ENCODE results near the gene GULP1.

The GULP1 gene, protein sequence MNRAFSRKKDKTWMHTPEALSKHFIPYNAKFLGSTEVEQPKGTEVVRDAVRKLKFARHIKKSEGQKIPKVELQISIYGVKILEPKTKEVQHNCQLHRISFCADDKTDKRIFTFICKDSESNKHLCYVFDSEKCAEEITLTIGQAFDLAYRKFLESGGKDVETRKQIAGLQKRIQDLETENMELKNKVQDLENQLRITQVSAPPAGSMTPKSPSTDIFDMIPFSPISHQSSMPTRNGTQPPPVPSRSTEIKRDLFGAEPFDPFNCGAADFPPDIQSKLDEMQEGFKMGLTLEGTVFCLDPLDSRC

DNA sequence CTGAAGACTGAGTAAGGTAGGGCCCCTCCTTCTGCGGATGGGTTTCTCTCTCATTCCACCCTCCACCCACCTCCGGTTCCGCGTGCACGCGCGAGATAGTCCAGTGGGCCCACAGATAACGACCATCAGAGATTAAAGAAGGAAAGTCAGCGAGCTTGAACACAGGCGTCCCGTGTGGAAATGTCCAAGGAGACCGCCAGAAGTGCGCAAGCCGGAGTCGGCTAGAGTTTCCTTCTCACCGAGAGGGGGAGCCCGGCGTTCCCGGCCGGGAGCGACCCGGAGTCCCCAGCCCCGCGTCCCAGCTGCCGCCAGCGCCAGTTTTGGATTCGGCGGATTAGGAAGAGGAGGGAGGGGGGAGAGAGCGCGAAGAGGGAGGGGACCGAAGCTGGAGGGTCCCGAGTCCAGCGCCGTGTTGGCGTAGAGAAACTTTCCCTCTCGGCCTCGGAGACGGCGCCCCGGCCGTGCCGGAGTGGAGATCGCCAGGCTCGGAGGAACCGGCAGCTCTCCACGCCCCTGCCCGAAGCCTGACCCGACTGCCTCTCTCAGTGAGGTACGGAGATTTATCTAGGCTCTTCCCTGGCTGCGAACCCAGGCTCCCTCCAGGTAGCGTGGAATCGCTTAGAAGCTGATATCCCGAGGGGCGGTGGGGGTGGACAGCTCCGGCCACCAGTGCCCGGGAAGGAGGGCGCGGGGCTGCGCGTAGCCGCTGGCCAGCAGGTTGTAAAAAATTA is at the start of gene GULP1:
Gene GULP1 (plus strand): TSS at position 258 of the 731 bp plus-strand sequence. CDS start 185,829 bp downstream, outside the sequence.
- TF ChIP-seq ZNF70 (CRISPR knock-in tag; IDR thresholded peaks at IDR 0.05) (no peak), PPARA (CRISPR knock-in tag; IDR thresholded peaks at IDR 0.05; ENCODE audit: borderline replicate concordance) (no peak), ZFP30 (CRISPR knock-in tag; IDR thresholded peaks at IDR 0.05) (peak; percentile 4; the same call in 1 of the 2 replicates)
- peak; percentile 74 for ATAC-seq

DNA sequence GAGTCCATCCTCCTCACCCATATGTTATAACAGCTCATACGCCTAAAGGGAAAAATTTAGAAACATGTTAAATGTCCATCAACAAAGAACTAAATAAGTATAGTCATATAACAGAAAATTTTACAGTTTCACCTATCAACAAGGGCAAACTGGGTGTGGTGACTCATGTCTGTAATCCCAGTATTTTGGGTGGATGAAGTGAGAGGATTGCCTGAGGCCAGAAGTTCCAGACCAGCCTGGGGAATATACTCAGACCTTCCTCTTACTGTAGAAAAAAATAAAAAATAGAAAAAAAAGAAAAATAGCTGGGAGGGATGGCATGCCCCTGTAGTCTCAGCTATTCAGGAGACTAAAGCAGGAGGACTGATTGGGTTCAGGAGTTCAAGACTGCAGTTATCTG is 48.3 kb upstream of the GULP1 start:
- no peak for ATAC-seq
- TF ChIP-seq SNAI2 (CRISPR knock-in tag; IDR thresholded peaks at IDR 0.05) (no peak), ZC3H10 (CRISPR knock-in tag; IDR thresholded peaks at IDR 0.05) (no peak), ARNTL (CRISPR knock-in tag; IDR thresholded peaks at IDR 0.05; ENCODE audit: borderline replicate concordance, low read depth) (no peak), TCF4 (CRISPR knock-in tag; IDR thresholded peaks at IDR 0.05; ENCODE audit: borderline replicate concordance) (no peak), ESRRG (CRISPR knock-in tag; IDR thresholded peaks at IDR 0.05) (no peak), ZNF8 (CRISPR knock-in tag; IDR thresholded peaks at IDR 0.05) (no peak)
- TF ChIP-seq, protein P1, sequence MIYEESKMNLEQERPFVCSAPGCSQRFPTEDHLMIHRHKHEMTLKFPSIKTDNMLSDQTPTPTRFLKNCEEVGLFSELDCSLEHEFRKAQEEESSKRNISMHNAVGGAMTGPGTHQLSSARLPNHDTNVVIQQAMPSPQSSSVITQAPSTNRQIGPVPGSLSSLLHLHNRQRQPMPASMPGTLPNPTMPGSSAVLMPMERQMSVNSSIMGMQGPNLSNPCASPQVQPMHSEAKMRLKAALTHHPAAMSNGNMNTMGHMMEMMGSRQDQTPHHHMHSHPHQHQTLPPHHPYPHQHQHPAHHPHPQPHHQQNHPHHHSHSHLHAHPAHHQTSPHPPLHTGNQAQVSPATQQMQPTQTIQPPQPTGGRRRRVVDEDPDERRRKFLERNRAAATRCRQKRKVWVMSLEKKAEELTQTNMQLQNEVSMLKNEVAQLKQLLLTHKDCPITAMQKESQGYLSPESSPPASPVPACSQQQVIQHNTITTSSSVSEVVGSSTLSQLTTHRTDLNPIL (CRISPR knock-in tag; IDR thresholded peaks at IDR 0.05; ENCODE audit: low read depth): no peak

DNA sequence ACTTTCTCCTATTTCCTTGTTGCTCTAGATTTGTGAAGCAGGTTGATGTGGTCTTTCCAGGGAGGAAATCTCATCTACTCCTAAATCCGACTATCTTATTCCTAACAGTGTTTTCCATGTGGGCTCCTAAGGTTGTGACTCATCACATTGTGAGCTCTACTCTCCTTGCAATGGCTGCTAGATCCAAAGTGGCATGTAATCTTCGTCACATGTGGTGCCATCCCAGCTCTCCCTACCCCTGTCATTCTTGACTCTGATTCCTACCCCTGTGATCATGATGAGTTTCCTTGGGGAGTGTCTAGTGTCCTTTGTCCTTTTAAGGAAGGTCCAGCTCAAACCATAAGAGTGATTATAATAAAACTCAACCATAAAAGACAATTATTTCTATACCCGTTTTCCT is 47.3 kb upstream of the GULP1 start:
- ATAC-seq: no peak
- TF ChIP-seq PPARA (CRISPR knock-in tag; IDR thresholded peaks at IDR 0.05; ENCODE audit: borderline replicate concordance) (no peak), SNAI2 (CRISPR knock-in tag; IDR thresholded peaks at IDR 0.05) (no peak), ZC3H10 (CRISPR knock-in tag; IDR thresholded peaks at IDR 0.05) (no peak), RARB (CRISPR knock-in tag; IDR thresholded peaks at IDR 0.05) (no peak), ZFP30 (CRISPR knock-in tag; IDR thresholded peaks at IDR 0.05) (no peak), TCF4 (CRISPR knock-in tag; IDR thresholded peaks at IDR 0.05; ENCODE audit: borderline replicate concordance) (no peak), BACH2 (CRISPR knock-in tag; IDR thresholded peaks at IDR 0.05; ENCODE audit: borderline replicate concordance) (no peak)
- TF ChIP-seq, protein P2, sequence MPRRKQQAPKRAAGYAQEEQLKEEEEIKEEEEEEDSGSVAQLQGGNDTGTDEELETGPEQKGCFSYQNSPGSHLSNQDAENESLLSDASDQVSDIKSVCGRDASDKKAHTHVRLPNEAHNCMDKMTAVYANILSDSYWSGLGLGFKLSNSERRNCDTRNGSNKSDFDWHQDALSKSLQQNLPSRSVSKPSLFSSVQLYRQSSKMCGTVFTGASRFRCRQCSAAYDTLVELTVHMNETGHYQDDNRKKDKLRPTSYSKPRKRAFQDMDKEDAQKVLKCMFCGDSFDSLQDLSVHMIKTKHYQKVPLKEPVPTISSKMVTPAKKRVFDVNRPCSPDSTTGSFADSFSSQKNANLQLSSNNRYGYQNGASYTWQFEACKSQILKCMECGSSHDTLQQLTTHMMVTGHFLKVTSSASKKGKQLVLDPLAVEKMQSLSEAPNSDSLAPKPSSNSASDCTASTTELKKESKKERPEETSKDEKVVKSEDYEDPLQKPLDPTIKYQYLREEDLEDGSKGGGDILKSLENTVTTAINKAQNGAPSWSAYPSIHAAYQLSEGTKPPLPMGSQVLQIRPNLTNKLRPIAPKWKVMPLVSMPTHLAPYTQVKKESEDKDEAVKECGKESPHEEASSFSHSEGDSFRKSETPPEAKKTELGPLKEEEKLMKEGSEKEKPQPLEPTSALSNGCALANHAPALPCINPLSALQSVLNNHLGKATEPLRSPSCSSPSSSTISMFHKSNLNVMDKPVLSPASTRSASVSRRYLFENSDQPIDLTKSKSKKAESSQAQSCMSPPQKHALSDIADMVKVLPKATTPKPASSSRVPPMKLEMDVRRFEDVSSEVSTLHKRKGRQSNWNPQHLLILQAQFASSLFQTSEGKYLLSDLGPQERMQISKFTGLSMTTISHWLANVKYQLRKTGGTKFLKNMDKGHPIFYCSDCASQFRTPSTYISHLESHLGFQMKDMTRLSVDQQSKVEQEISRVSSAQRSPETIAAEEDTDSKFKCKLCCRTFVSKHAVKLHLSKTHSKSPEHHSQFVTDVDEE (CRISPR knock-in tag; IDR thresholded peaks at IDR 0.05): no peak
- TF ChIP-seq, protein P3, sequence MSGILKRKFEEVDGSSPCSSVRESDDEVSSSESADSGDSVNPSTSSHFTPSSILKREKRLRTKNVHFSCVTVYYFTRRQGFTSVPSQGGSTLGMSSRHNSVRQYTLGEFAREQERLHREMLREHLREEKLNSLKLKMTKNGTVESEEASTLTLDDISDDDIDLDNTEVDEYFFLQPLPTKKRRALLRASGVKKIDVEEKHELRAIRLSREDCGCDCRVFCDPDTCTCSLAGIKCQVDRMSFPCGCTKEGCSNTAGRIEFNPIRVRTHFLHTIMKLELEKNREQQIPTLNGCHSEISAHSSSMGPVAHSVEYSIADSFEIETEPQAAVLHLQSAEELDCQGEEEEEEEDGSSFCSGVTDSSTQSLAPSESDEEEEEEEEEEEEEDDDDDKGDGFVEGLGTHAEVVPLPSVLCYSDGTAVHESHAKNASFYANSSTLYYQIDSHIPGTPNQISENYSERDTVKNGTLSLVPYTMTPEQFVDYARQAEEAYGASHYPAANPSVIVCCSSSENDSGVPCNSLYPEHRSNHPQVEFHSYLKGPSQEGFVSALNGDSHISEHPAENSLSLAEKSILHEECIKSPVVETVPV (CRISPR knock-in tag; IDR thresholded peaks at IDR 0.05): no peak

DNA sequence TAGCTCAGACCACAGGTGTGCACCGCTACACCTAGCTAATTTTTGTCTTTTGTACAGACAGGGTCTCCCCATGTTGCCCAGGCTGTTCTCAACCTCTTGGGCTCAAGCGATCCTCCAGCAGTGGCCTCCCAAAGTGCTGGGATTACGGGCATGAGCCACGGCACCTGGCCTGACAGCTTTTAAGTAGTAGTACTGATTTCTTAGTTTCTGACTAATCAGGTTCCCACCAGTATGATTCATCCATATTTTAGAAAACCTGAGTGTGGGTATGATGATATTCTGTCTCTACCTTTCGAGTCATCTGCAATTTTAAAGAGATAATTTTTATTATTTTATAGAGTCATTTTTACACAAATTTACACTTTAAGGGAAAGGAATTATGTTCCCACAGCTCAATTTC is 46.4 kb upstream of the GULP1 start:
- ATAC-seq: no peak
- TF ChIP-seq GLIS3 (CRISPR knock-in tag; IDR thresholded peaks at IDR 0.05): no peak
- TF ChIP-seq BACH2 (CRISPR knock-in tag; IDR thresholded peaks at IDR 0.05; ENCODE audit: borderline replicate concordance): no peak
- TF ChIP-seq, protein P2 (CRISPR knock-in tag; IDR thresholded peaks at IDR 0.05): no peak
- TF ChIP-seq, protein P3 (CRISPR knock-in tag; IDR thresholded peaks at IDR 0.05): no peak
- TF ChIP-seq, protein P4, sequence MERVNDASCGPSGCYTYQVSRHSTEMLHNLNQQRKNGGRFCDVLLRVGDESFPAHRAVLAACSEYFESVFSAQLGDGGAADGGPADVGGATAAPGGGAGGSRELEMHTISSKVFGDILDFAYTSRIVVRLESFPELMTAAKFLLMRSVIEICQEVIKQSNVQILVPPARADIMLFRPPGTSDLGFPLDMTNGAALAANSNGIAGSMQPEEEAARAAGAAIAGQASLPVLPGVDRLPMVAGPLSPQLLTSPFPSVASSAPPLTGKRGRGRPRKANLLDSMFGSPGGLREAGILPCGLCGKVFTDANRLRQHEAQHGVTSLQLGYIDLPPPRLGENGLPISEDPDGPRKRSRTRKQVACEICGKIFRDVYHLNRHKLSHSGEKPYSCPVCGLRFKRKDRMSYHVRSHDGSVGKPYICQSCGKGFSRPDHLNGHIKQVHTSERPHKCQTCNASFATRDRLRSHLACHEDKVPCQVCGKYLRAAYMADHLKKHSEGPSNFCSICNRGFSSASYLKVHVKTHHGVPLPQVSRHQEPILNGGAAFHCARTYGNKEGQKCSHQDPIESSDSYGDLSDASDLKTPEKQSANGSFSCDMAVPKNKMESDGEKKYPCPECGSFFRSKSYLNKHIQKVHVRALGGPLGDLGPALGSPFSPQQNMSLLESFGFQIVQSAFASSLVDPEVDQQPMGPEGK (CRISPR knock-in tag; IDR thresholded peaks at IDR 0.05; ENCODE audit: borderline replicate concordance): no peak
- TF ChIP-seq ZFP3 (CRISPR knock-in tag; IDR thresholded peaks at IDR 0.05): no peak
- no peak for TF ChIP-seq ZNF565 (CRISPR knock-in tag; conservative IDR thresholded peaks at IDR 0.05; ENCODE audit: low read depth)
- no peak for TF ChIP-seq ZFP30 (CRISPR knock-in tag; IDR thresholded peaks at IDR 0.05)
- no peak for TF ChIP-seq PPARA (CRISPR knock-in tag; IDR thresholded peaks at IDR 0.05; ENCODE audit: borderline replicate concordance)
- TF ChIP-seq TCF4 (CRISPR knock-in tag; IDR thresholded peaks at IDR 0.05; ENCODE audit: borderline replicate concordance): no peak
- TF ChIP-seq ZNF8 (CRISPR knock-in tag; IDR thresholded peaks at IDR 0.05): no peak
- TF ChIP-seq OSR1 (CRISPR knock-in tag; IDR thresholded peaks at IDR 0.05): no peak
- no peak for TF ChIP-seq RARB (CRISPR knock-in tag; IDR thresholded peaks at IDR 0.05)
- TF ChIP-seq SNAI2 (CRISPR knock-in tag; IDR thresholded peaks at IDR 0.05): no peak
- TF ChIP-seq ZNF70 (CRISPR knock-in tag; IDR thresholded peaks at IDR 0.05): no peak
- no peak for TF ChIP-seq ESRRG (CRISPR knock-in tag; IDR thresholded peaks at IDR 0.05)
